G401 (cell line): Measurements from ENCODE around the gene RENBP. TPM values are rescaled to one million over a fixed set of nuclear protein-coding genes. Genes with fewer than 3 reads are reported as not detected.
A peak's percentile ranks its signal among the peaks of the same experiment; 100 is the strongest.

Source experiments
- DNase-seq: peaks from one replicate; pipeline ENCODE4 v3.0.0-alpha.2; 2015; ENCODE audit warnings: low spot score
- in situ Hi-C: cut with HindIII; loops from 2 replicates; pipeline ENCODE4 v1.10.0; 2016; ENCODE audit warnings: low sequenced_read_pairs, mixed read lengths
- total RNA-seq: library from RNA; depleted of rRNA; stranded (reverse); fragments of >200 nt; shearing (Covaris generic); gene quantifications from 2 replicates; pipeline ENCODE4 v1.2.3, GENCODE V29; 2014

The RENBP gene
- total RNA-seq, 1 experiment from 2014 or later = 7.1 TPM

GRCh38 chrX:153971450-153972367 is 27.3 kb upstream of the RENBP start, which contains the start of gene HCFC1:
Gene HCFC1 (minus strand): TSS chrX:153971818. CDS start chrX:153970840, 978 bp downstream.
- peak; percentile 85 for DNase-seq
- in situ Hi-C loops = no loop called here

DNA sequence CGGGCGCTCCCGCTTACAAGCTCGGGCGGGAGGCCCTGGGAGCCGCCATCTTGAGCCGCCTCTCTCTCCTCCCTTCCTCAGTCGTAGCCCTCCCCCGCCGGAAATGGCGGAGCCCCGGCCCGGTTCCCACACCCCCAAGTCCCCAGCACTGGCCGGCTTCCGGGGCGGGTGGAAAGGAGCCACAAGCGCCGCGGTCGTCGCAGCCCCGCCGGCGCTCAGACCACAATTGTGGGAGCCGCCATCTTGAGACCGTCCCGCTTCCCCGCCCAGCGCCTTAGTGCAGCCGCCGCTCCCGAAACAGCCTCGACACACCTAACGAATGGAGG is 26.6 kb upstream of the RENBP start:
- in situ Hi-C loops = no loop called here
- DNase-seq = peak; percentile 86

GRCh38 chrX:153970357-153971123 is 26.1 kb upstream of the RENBP start:
- DNase-seq = peak; percentile 85
- in situ Hi-C loops = no loop called here

DNA sequence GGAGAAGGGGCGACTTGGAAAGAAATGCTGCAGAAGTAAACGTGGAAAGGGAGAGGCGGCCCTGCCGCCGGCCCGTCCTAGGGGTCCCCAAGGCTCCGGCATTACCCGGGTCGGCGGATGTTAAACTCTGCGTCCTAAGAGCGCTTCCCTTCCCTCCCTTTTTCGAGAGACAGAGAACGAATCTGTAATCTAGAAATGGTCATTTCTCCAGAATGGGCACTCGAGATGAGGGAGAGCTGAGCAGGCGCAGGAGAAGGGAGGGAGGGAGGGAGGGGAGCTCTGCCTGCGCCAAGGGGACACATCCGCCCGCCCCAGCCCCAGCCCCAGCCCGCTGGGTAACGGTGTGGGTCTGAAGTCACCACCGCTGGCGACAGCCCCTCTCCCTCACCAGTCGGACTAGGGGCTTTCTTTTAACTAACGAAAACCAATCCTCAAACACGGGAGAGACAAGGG is 25.5 kb upstream of the RENBP start:
- DNase-seq = peak; percentile 75
- in situ Hi-C loops = no loop called here

DNA sequence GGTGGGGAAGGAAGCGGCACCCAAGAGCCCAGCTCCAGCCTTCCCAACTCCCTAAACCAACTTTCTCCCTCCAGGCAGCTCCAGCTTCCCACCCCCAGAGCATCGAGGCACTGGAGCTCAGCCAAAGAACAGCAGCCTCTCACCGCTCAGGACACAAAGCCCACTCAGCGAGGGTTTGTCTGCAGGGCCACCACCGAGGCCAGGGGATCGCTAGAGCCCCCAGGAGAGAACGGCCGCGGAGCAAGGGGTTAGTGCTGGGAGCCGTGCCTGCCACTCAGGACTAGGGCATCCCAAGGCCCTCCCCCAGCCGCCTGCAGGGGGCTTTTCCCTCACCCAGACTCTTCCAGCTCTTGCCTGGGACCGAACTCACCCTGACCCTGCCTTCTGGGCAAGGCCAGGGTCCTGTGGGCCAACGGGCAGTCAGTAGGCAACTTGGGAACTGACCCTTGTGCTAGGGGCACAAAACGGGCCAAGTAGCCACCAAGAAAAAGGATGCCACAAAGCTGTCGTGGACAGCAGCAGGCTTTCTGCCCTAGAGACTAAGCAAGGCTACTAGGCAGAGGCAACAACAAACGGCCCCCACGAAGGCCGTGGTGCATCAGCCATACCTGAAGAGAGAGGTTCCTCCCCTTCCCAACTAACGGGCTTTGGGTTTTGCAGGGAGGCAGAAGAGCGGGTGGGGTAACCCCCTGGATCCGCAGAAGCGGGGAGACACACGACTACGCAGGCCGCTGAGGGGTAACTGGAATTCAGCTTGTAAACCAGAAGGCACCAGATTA is 24.9 kb upstream of the RENBP start:
- DNase-seq = no peak
- in situ Hi-C loops = no loop called here

DNA sequence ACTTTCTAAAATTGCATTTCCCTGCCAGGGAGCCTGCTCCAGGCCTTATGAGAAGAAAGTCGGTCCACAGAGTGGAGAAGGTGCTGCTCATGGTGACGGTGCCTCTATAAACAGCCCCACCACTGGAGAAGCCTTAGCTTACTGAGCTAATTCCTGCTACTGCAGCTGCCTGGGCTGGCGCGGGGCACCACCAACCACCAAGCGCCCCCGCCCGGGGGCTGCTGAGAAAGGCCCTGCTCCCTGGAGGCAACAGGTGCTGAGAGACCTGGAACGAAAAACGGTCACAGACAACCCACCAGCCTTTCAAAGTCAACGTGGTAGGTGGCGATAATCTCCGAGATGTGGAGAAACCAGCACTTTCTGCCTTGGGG is 24.3 kb upstream of the RENBP start:
- DNase-seq = no peak

GRCh38 chrX:153968255-153968654 is 23.8 kb upstream of the RENBP start:
- no peak for DNase-seq
- in situ Hi-C loops = no loop called here

More for the DNA sequence above, 24.3 kb upstream of the RENBP start:
- in situ Hi-C loops = no loop called here

GRCh38 chrX:153967536-153968224 is 23.2 kb upstream of the RENBP start:
- DNase-seq = no peak
- in situ Hi-C loops = no loop called here

DNA sequence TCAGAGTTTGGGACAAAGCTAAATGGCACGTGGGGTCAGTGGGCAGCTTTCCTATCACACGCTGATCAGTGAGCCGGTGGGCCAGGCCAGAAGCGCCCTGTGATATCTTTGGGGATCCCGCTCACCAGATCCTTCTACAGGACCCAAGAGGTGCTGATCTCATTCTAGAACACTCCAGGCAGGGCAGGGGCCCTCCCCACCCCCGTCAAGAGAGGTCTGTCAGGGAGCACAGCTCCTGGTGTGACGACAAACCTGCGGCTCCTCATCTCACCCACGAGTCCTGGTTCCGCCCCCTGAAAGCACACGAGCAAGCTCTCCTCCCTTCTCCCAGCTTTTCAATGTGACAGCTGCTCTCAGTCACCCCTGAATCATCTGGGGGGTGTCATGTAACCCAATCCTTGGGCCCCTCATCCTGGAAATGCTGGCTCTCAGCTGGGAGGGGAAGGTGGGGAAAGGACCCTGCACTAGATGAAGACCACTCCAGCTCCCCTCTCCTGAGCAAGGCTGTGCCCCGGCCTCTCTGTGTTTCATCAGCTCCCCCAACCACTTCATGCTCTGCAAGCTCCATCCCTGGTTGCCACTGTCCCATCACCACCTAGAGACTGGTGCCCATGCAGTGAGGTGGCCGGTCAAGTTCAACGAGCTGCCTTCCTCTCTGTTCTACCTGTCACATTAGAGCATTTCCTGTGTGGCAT is 22.5 kb upstream of the RENBP start:
- in situ Hi-C loops = no loop called here
- no peak for DNase-seq

- in situ Hi-C loops = no loop called here
- peak; percentile 87 for DNase-seq
Observed at GRCh38 chrX:153966283-153966688, 21.8 kb upstream of the RENBP start.

GRCh38 chrX:153965406-153965805 is 21.0 kb upstream of the RENBP start:
- no peak for DNase-seq
- in situ Hi-C loops = no loop called here

GRCh38 chrX:153964105-153964504 is 19.7 kb upstream of the RENBP start:
- in situ Hi-C loops = no loop called here
- DNase-seq = no peak

- DNase-seq = no peak
- in situ Hi-C loops = no loop called here
Observed at GRCh38 chrX:153963546-153963945, 19.1 kb upstream of the RENBP start.

- no peak for DNase-seq
- in situ Hi-C loops = no loop called here
Observed at GRCh38 chrX:153961292-153961691, 16.8 kb upstream of the RENBP start.

GRCh38 chrX:153960786-153961185 is 16.3 kb upstream of the RENBP start:
- in situ Hi-C loops = no loop called here
- no peak for DNase-seq

DNA sequence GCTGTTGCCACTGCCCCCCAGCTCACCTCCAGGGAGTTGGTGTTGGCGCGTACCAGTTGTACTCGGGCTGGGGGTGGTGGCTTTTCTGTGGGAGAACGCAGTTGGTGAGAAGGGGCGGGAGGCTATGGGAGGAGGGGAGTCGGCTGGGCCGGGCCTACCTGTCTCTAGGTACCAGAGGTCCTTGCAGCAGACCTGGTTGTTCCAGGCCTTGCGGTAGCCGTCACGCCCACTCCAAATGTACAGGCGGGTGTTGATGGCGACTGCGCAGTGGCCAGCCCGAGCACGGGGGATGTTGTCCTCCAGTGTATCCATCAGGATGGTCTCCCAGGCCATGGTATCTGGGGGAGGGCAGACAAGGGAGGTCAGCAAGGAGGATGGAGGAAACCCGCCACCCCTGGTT is 15.6 kb upstream of the RENBP start:
- in situ Hi-C loops = no loop called here
- no peak for DNase-seq

DNA sequence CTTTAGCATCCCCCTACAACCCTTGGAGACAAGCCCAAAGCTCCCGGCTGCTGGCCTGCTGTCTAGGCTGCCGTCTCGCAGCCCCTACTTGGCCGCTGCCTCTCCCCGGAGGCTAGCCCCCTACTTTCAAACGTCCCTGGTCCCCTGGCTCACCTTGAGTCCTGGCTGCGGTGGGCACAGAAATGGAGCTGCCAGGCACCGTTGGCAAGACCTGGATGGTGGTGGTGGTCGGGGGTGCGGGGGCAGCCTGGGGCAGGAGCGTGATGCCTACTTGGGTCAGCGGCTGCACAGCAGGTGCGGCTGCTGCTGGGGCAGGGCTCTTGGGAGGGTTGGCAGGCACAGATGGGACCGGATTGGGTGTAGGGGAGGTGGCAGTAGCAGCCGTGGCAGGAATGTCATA is 15.2 kb upstream of the RENBP start:
- DNase-seq = no peak
- in situ Hi-C loops = no loop called here

GRCh38 chrX:153958605-153959004 is 14.2 kb upstream of the RENBP start:
- DNase-seq = no peak
- in situ Hi-C loops = no loop called here

DNA sequence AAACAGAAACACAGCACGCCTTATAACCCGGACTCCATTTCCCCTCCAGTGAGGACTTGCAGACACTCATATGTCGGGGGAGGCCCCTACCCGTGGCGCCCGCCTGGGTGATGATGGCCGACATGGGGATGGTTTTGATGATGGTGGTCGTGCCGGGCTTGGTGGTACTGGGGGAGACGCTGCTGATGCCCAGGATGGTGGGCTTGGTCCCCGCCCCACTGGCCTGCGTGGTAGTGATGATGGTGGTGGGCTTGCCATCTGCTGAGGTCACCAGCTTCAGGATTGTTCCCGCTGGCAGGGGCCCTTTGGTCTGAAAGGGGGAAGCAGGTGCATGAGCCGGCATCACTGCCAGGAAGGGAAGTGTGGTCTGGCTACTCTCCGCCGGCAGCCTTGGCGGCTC is 12.8 kb upstream of the RENBP start:
- in situ Hi-C loops = no loop called here
- no peak for DNase-seq
